Fibroblast of lung (primary cell): ENCODE measurements around the gene SERTAD2. TPM values are rescaled to one million over a fixed set of nuclear protein-coding genes. Genes with fewer than 3 reads are reported as not detected.

Experiments used
- DNase-seq, 2 donors: peaks; one replicate each; pipeline versions ENCODE4 v3.0.0 to v3.0.0-alpha.2; 2010; ENCODE audit warnings: low read depth in 2 of 2
- H2AFZ ChIP-seq: 2 replicates; pipeline ENCODE4 v1.5.1; 2012; ENCODE audit warnings: low read length, control low read depth, inconsistent platforms
- H3K27ac ChIP-seq: 2 replicates; pipeline ENCODE4 v1.5.1; 2011; ENCODE audit warnings: low read length, control low read depth; ENCODE audit not compliant: insufficient read depth
- H3K27me3 ChIP-seq: 2 replicates; pipeline ENCODE4 v1.5.1; 2011; ENCODE audit warnings: mild to moderate bottlenecking, low read length; ENCODE audit not compliant: control insufficient read depth, insufficient read depth
- H3K36me3 ChIP-seq: 2 replicates; pipeline ENCODE4 v1.5.1; 2011; ENCODE audit warnings: low read length; ENCODE audit not compliant: control insufficient read depth, insufficient read depth
- H3K4me1 ChIP-seq: 2 replicates; pipeline ENCODE4 v1.5.1; 2011; ENCODE audit warnings: low read length; ENCODE audit not compliant: control insufficient read depth, insufficient read depth; ENCODE audit errors: extremely low read depth
- H3K4me2 ChIP-seq: 2 replicates; pipeline ENCODE4 v1.5.1; 2011; ENCODE audit warnings: low read length, control low read depth; ENCODE audit not compliant: insufficient read depth; ENCODE audit errors: extremely low read depth
- H3K4me3 ChIP-seq, 4 experiments: fragments of 200-600 bp in 1 of 4; sonication (generic) in 1 of 4; replicated peaks in 1 of 4; 2 replicates each; pipeline ENCODE4 v1.5.1; 2011 to 2016; ENCODE audit warnings: low read length in 4 of 4, low read depth in 3 of 4, mild to moderate bottlenecking in 3 of 4, control low read depth in 2 of 4, inconsistent platforms in 1 of 4, mixed read lengths in 1 of 4; ENCODE audit not compliant: insufficient read depth in 1 of 4; ENCODE audit errors: control extremely low read depth in 1 of 4
- H3K79me2 ChIP-seq: 2 replicates; pipeline ENCODE4 v1.5.1; 2012; ENCODE audit warnings: mild to moderate bottlenecking, low read length, inconsistent platforms; ENCODE audit not compliant: control insufficient read depth, insufficient read depth
- H3K9ac ChIP-seq: 2 replicates; pipeline ENCODE4 v1.5.1; 2011; ENCODE audit warnings: mild to moderate bottlenecking, low read length, control low read depth; ENCODE audit not compliant: insufficient read depth
- H3K9me3 ChIP-seq: 2 replicates; pipeline ENCODE4 v1.5.1; 2012; ENCODE audit warnings: low read depth, low read length; ENCODE audit not compliant: control insufficient read depth, insufficient read depth
- H4K20me1 ChIP-seq: 2 replicates; pipeline ENCODE4 v1.5.1; 2011; ENCODE audit warnings: low read length; ENCODE audit not compliant: control insufficient read depth, insufficient read depth; ENCODE audit errors: extremely low read depth
- CTCF ChIP-seq, 2 donors: IDR thresholded peaks in 1 of 2; conservative IDR thresholded peaks in 1 of 2; 1 replicate in 1 of 2; 2 replicates in 1 of 2; pipeline ENCODE4 v1.5.1; 2011 to 2012; ENCODE audit warnings: low read length in 2 of 2, control low read depth in 1 of 2, inconsistent platforms in 1 of 2, low read depth in 1 of 2, mild to moderate bottlenecking in 1 of 2
- EZH2 ChIP-seq: IDR thresholded peaks from 2 replicates; pipeline ENCODE4 v1.5.1; 2012; ENCODE audit warnings: low read length, control low read depth, mild to moderate bottlenecking; ENCODE audit errors: missing control alignments
- polyA plus RNA-seq, 2 donors: library from polyadenylated mRNA; depleted of rRNA in 1 of 2; stranded (reverse) in 1 of 2; unstranded in 1 of 2; fragments of >200 nt; gene quantifications; 2 replicates each; pipeline ENCODE4 v1.2.1, GENCODE V29; 2011 to 2012; ENCODE audit warnings: missing spikeins in 1 of 2
- total RNA-seq: library from RNA; depleted of rRNA; stranded (reverse); fragments of >200 nt; gene quantifications from 2 replicates; pipeline ENCODE4 v1.2.1, GENCODE V29; 2014

SERTAD2 gene
- total and polyA plus RNA-seq, 2 donors (not counting 1 experiment from before 2014, with no cell fraction given): 15.2 to 16.5 TPM

DNA sequence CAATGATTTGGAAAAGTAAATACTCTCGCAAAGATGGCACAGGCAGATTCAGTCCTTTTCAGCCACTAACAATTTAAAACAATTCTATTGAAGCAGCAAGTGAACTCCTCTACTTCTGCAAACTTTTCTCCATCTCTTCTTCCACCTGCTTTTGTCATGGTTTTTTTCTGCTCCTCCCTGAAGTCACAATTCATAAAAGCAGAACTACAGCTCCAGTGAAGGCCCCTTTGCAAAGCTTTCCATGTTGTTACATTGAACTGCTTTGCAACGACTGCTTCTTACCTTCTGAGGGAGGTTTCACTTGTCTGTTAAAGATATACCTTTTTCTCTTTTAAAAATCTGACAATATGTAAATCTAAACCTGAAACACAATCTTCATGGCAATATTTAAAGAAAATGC lies 3.7 kb upstream of the SERTAD2 start:
- TF ChIP-seq EZH2 (no peak), CTCF (conservative IDR thresholded peaks at IDR 0.05 in 1 of 2, IDR thresholded peaks at IDR 0.05 in 1 of 2; ENCODE audit: low read depth in 1 of 2, low read length in 2 of 2) (no peak)
- DNase-seq: no peak
- Histone ChIP-seq H4K20me1 (no peaks in the 10 kb centered on the region), H3K27me3 (no peaks in the 10 kb centered on the region), H3K9me3 (no peaks in the 10 kb centered on the region), H3K4me1 (peaks cover 10% of the 10 kb centered on the region), H3K4me2 (no peak overlapping the region), H2AFZ (no peak overlapping the region), H3K79me2 (peaks cover 7% of the 10 kb centered on the region), H3K9ac (no peak overlapping the region), H3K4me3 (no peak overlapping the region), H3K27ac (no peak overlapping the region), H3K36me3 (no peaks in the 10 kb centered on the region)

- H3K4me2 ChIP-seq: no peak overlapping the region
- H3K79me2 ChIP-seq: peaks cover 17% of the 10 kb centered on the region
- TF ChIP-seq CTCF (conservative IDR thresholded peaks at IDR 0.05 in 1 of 2, IDR thresholded peaks at IDR 0.05 in 1 of 2; ENCODE audit: low read depth in 1 of 2, low read length in 2 of 2) (no peak), EZH2 (no peak)
Observed at GRCh38 chr2:64656379-64656778, 2.7 kb upstream of the SERTAD2 start.

GRCh38 chr2:64655873-64656272 lies 2.2 kb upstream of the SERTAD2 start:
- Histone ChIP-seq H3K9me3 (no peaks in the 10 kb centered on the region), H3K9ac (no peak overlapping the region), H3K36me3 (no peaks in the 10 kb centered on the region), H3K27me3 (no peaks in the 10 kb centered on the region), H3K4me1 (peaks cover 16% of the 10 kb centered on the region), H3K27ac (no peak overlapping the region), H3K4me3 (no peak overlapping the region), H3K4me2 (no peak overlapping the region), H2AFZ (no peak overlapping the region), H4K20me1 (no peaks in the 10 kb centered on the region), H3K79me2 (peaks cover 23% of the 10 kb centered on the region)
- TF ChIP-seq EZH2: no peak
- peak in 1 of 2 donors; percentile 11 for DNase-seq

More at GRCh38 chr2:64656379-64656778, 2.7 kb upstream of the SERTAD2 start:
- no peak overlapping the region for H3K9ac ChIP-seq
- no peaks in the 10 kb centered on the region for H3K36me3 ChIP-seq
- H3K27me3 ChIP-seq: no peaks in the 10 kb centered on the region
- no peak overlapping the region for H2AFZ ChIP-seq
- H3K27ac ChIP-seq: no peak overlapping the region
- no peaks in the 10 kb centered on the region for H4K20me1 ChIP-seq
- DNase-seq: peak in 1 of 2 donors; percentile 31
- H3K9me3 ChIP-seq: no peaks in the 10 kb centered on the region
- no peak overlapping the region for H3K4me3 ChIP-seq
- H3K4me1 ChIP-seq: peaks cover 16% of the 10 kb centered on the region
